ENCODE results near the gene KATNAL1. TPM values are rescaled to one million over a fixed set of nuclear protein-coding genes. Genes with fewer than 3 reads are reported as not detected.

Gene KATNAL1
- total RNA-seq, 1 experiment from 2014 or later, result 5.1 TPM

- Mint-ChIP-seq H3K9me3 (ENCODE audit: low read depth, unreplicated experiment) (no peaks in the 10 kb centered on the region), H3K4me3 (ENCODE audit: low read depth, unreplicated experiment) (no peak overlapping the region), H3K27ac (ENCODE audit: unreplicated experiment) (no peak overlapping the region), H3K36me3 (ENCODE audit: insufficient read depth, unreplicated experiment) (no peaks in the 10 kb centered on the region), H3K4me1 (ENCODE audit: low read depth, unreplicated experiment) (no peaks in the 10 kb centered on the region), H3K27me3 (ENCODE audit: unreplicated experiment) (no peaks in the 10 kb centered on the region)
- BruUV-seq (replicated peaks), result no TSS peak
- intact Hi-C loops (cut with micrococcal nuclease; ENCODE audit: unreplicated experiment), result no loop called here
- TF ChIP-seq CTCF (IDR thresholded peaks at IDR 0.05; ENCODE audit: unreplicated experiment), result no peak
- DNase-seq, result no peak
- CTCF ChIA-PET, result no interaction called here
Observed at GRCh38 chr13:30212256-30212655, 95.1 kb downstream of the KATNAL1 start.

DNA sequence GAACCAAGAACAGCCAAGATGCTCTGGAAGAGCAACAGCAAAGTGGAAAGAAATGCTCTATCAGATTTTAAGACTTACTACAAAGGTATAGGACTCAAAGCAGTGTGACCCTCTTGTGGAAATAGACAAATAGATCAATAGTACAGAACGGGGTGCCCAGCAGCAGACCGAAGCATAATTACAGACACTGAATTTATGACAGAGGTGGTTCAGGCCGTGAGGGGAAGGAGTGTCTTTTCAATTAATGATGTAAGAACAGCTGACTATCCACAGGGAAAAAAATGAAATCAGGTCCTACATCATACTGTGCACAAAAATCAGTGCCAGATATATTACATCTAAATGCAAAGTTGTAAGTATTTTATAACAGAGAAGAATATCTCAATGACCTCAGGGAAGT lies 95.6 kb downstream of the KATNAL1 start:
- TF ChIP-seq CTCF (IDR thresholded peaks at IDR 0.05; ENCODE audit: unreplicated experiment), result no peak
- H3K4me1 Mint-ChIP-seq (ENCODE audit: low read depth, unreplicated experiment), result no peaks in the 10 kb centered on the region
- H3K36me3 Mint-ChIP-seq (ENCODE audit: insufficient read depth, unreplicated experiment), result no peaks in the 10 kb centered on the region
- H3K27me3 Mint-ChIP-seq (ENCODE audit: unreplicated experiment), result no peaks in the 10 kb centered on the region
- no peak overlapping the region for H3K27ac Mint-ChIP-seq (ENCODE audit: unreplicated experiment)
- intact Hi-C loops (cut with micrococcal nuclease; ENCODE audit: unreplicated experiment), result no loop called here
- H3K4me3 Mint-ChIP-seq (ENCODE audit: low read depth, unreplicated experiment), result no peak overlapping the region
- H3K9me3 Mint-ChIP-seq (ENCODE audit: low read depth, unreplicated experiment), result no peaks in the 10 kb centered on the region
- CTCF ChIA-PET, result no interaction called here
- no TSS peak for BruUV-seq (replicated peaks)
- no peak for DNase-seq

DNA sequence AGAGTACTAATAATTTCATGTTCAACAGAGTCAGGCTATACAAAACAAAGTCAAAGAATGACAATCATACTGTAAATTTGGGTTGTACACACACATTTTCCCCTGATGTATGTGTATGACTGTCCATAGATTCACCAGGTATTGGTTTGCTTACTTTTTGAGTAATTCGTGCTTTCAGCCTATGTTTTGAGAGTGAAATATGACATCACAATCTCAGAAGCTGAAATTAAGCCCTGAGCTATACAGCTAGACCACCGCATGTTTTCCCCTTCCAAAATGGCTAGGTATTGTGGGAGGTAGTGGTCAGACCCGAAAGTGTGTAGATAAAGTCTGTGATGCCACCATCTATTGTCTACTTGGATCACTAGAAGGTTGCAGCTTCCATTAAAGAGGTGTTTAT lies 102.8 kb downstream of the KATNAL1 start:
- H3K36me3 Mint-ChIP-seq (ENCODE audit: insufficient read depth, unreplicated experiment), result no peaks in the 10 kb centered on the region
- CTCF ChIA-PET, result no interaction called here

DNA sequence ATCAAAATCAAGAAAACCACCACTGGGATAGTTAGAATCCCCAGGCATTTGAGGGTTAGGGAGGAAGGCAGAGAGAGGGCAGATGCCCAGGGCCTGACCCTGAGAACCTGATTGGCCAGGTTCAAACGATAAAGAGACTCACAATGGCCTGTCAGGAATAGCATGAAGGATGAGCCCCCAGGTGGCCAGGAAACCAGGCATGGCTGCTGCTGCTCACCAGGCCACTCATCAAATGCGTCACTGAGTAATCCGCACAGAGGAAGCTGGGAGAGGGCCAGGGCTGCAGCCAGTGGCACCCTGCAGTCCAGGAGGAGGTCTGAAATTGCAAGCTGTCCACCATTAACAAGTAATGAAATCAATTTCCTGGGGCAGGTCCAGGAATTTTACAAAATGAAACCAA lies 111.3 kb downstream of the KATNAL1 start:
- no peak overlapping the region for H3K27ac Mint-ChIP-seq (ENCODE audit: unreplicated experiment)
- no peaks in the 10 kb centered on the region for H3K4me1 Mint-ChIP-seq (ENCODE audit: low read depth, unreplicated experiment)
- no peaks in the 10 kb centered on the region for H3K36me3 Mint-ChIP-seq (ENCODE audit: insufficient read depth, unreplicated experiment)
- no TSS peak for BruUV-seq (replicated peaks)
- no peak overlapping the region for H3K4me3 Mint-ChIP-seq (ENCODE audit: low read depth, unreplicated experiment)
- intact Hi-C loops (cut with micrococcal nuclease; ENCODE audit: unreplicated experiment), result no loop called here
- DNase-seq, result no peak
- H3K9me3 Mint-ChIP-seq (ENCODE audit: low read depth, unreplicated experiment), result no peaks in the 10 kb centered on the region
- CTCF ChIA-PET, result interaction anchor here (1.6 kb wide), 1 partner anchor 64 kb away, joined by 3 read pairs; no protein-coding TSS in a partner anchor
- H3K27me3 Mint-ChIP-seq (ENCODE audit: unreplicated experiment), result no peaks in the 10 kb centered on the region
- no peak for TF ChIP-seq CTCF (IDR thresholded peaks at IDR 0.05; ENCODE audit: unreplicated experiment)

More for the DNA sequence above, 102.8 kb downstream of the KATNAL1 start:
- TF ChIP-seq CTCF (IDR thresholded peaks at IDR 0.05; ENCODE audit: unreplicated experiment), result no peak
- Mint-ChIP-seq H3K4me1 (ENCODE audit: low read depth, unreplicated experiment) (no peaks in the 10 kb centered on the region), H3K27ac (ENCODE audit: unreplicated experiment) (no peak overlapping the region), H3K4me3 (ENCODE audit: low read depth, unreplicated experiment) (no peak overlapping the region), H3K9me3 (ENCODE audit: low read depth, unreplicated experiment) (no peaks in the 10 kb centered on the region), H3K27me3 (ENCODE audit: unreplicated experiment) (no peaks in the 10 kb centered on the region)
- no peak for DNase-seq
- intact Hi-C loops (cut with micrococcal nuclease; ENCODE audit: unreplicated experiment), result no loop called here
- BruUV-seq (replicated peaks), result no TSS peak
